Measurements from ENCODE around the gene HOXA10. TPM values are rescaled to one million over a fixed set of nuclear protein-coding genes. Genes with fewer than 3 reads are reported as not detected.

Gene HOXA10
- total and polyA plus RNA-seq, 4 donors: 0.03 to 0.70 (median 0.13) TPM

- Histone ChIP-seq H3K4me3 (ENCODE audit: low read depth in 1 of 3, low read length in 3 of 3) (no peak overlapping the region), H3K4me1 (ENCODE audit: control insufficient read depth in 4 of 4, insufficient read depth in 4 of 4, low read length in 3 of 4) (peaks cover 2 to 15% (median 11%) of the 10 kb centered on the region in 4 donors), H3K9me3 (ENCODE audit: control insufficient read depth in 4 of 4, low read length in 3 of 4) (no peaks in the 10 kb centered on the region), H3K27ac (ENCODE audit: low read depth in 1 of 2, low read length in 2 of 2) (no peak overlapping the region), H3K36me3 (ENCODE audit: control insufficient read depth in 4 of 4, insufficient read depth in 3 of 4, low read depth in 1 of 4, low read length in 3 of 4) (no peaks in the 10 kb centered on the region), H3K27me3 (ENCODE audit: control insufficient read depth in 4 of 4, insufficient read depth in 4 of 4, low read length in 3 of 4) (peaks cover 18 to 68% (median 25%) of the 10 kb centered on the region in 4 donors), H3K9ac (ENCODE audit: low read depth in 1 of 2, low read length in 2 of 2) (no peak overlapping the region)
- 47% methylated on average over 6 of the region's 6 CpGs for WGBS
- TF ChIP-seq NR2F2 (IDR thresholded peaks at IDR 0.05) (no peak), SP1 (IDR thresholded peaks at IDR 0.05) (no peak), MAX (IDR thresholded peaks at IDR 0.05) (no peak), HNF4A (conservative IDR thresholded peaks at IDR 0.05) (no peak), GABPA (IDR thresholded peaks at IDR 0.05 in 1 of 2, conservative IDR thresholded peaks at IDR 0.05 in 1 of 2) (no peak), RAD21 (IDR thresholded peaks at IDR 0.05) (no peak), JUND (IDR thresholded peaks at IDR 0.05) (no peak), RXRA (IDR thresholded peaks at IDR 0.05) (no peak), TAF1 (conservative IDR thresholded peaks at IDR 0.05) (no peak), FOXA1 (IDR thresholded peaks at IDR 0.05) (no peak), YY1 (IDR thresholded peaks at IDR 0.05) (no peak), ATF3 (IDR thresholded peaks at IDR 0.05) (no peak), EGR1 (IDR thresholded peaks at IDR 0.05; ENCODE audit: low read depth in 2 of 2) (no peak)
- TF ChIP-seq, protein P1, sequence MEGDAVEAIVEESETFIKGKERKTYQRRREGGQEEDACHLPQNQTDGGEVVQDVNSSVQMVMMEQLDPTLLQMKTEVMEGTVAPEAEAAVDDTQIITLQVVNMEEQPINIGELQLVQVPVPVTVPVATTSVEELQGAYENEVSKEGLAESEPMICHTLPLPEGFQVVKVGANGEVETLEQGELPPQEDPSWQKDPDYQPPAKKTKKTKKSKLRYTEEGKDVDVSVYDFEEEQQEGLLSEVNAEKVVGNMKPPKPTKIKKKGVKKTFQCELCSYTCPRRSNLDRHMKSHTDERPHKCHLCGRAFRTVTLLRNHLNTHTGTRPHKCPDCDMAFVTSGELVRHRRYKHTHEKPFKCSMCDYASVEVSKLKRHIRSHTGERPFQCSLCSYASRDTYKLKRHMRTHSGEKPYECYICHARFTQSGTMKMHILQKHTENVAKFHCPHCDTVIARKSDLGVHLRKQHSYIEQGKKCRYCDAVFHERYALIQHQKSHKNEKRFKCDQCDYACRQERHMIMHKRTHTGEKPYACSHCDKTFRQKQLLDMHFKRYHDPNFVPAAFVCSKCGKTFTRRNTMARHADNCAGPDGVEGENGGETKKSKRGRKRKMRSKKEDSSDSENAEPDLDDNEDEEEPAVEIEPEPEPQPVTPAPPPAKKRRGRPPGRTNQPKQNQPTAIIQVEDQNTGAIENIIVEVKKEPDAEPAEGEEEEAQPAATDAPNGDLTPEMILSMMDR (IDR thresholded peaks at IDR 0.05; ENCODE audit: low read depth, low read length, missing input control): no peak
- TF ChIP-seq, protein P2, sequence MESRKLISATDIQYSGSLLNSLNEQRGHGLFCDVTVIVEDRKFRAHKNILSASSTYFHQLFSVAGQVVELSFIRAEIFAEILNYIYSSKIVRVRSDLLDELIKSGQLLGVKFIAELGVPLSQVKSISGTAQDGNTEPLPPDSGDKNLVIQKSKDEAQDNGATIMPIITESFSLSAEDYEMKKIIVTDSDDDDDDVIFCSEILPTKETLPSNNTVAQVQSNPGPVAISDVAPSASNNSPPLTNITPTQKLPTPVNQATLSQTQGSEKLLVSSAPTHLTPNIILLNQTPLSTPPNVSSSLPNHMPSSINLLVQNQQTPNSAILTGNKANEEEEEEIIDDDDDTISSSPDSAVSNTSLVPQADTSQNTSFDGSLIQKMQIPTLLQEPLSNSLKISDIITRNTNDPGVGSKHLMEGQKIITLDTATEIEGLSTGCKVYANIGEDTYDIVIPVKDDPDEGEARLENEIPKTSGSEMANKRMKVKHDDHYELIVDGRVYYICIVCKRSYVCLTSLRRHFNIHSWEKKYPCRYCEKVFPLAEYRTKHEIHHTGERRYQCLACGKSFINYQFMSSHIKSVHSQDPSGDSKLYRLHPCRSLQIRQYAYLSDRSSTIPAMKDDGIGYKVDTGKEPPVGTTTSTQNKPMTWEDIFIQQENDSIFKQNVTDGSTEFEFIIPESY (IDR thresholded peaks at IDR 0.05): no peak
- DNase-seq (ENCODE audit: low spot score): no peak
Measured at GRCh38 chr7:27178366-27178765, 4.2 kb upstream of the HOXA10 start.

- 52% methylated on average over 5 of the region's 5 CpGs for WGBS
- Histone ChIP-seq H3K4me3 (ENCODE audit: low read depth in 1 of 3, low read length in 3 of 3) (no peak overlapping the region), H3K36me3 (ENCODE audit: control insufficient read depth in 4 of 4, insufficient read depth in 3 of 4, low read depth in 1 of 4, low read length in 3 of 4) (no peaks in the 10 kb centered on the region), H3K27ac (ENCODE audit: low read depth in 1 of 2, low read length in 2 of 2) (no peak overlapping the region), H3K27me3 (ENCODE audit: control insufficient read depth in 4 of 4, insufficient read depth in 4 of 4, low read length in 3 of 4) (peaks cover 18 to 64% (median 22%) of the 10 kb centered on the region in 4 donors), H3K9ac (ENCODE audit: low read depth in 1 of 2, low read length in 2 of 2) (no peak overlapping the region), H3K9me3 (ENCODE audit: control insufficient read depth in 4 of 4, low read length in 3 of 4) (no peaks in the 10 kb centered on the region), H3K4me1 (ENCODE audit: control insufficient read depth in 4 of 4, insufficient read depth in 4 of 4, low read length in 3 of 4) (peaks cover 8 to 18% (median 14%) of the 10 kb centered on the region in 4 donors)
- no peak for TF ChIP-seq GABPA (IDR thresholded peaks at IDR 0.05 in 1 of 2, conservative IDR thresholded peaks at IDR 0.05 in 1 of 2)
- TF ChIP-seq FOXA2 (IDR thresholded peaks at IDR 0.05): no peak
- TF ChIP-seq YY1 (IDR thresholded peaks at IDR 0.05): no peak
- no peak for TF ChIP-seq RAD21 (IDR thresholded peaks at IDR 0.05)
- TF ChIP-seq FOXA1 (IDR thresholded peaks at IDR 0.05): no peak
- TF ChIP-seq RXRA (IDR thresholded peaks at IDR 0.05): no peak
- no peak for TF ChIP-seq SP1 (IDR thresholded peaks at IDR 0.05)
- TF ChIP-seq MAX (IDR thresholded peaks at IDR 0.05): no peak
- TF ChIP-seq, protein P2 (IDR thresholded peaks at IDR 0.05): no peak
- TF ChIP-seq REST (IDR thresholded peaks at IDR 0.05): no peak
- no peak for TF ChIP-seq TAF1 (conservative IDR thresholded peaks at IDR 0.05)
- no peak for TF ChIP-seq NR2F2 (IDR thresholded peaks at IDR 0.05)
- no peak for DNase-seq (ENCODE audit: low spot score)
Measured at GRCh38 chr7:27177795-27178320, 3.7 kb upstream of the HOXA10 start.
